BLaER1 treated with 17β-estradiol and CSF1 and Interleukin-3, amounts not matched to agents 10 nM and 100 nM (cell line): Measurements from ENCODE around the gene PPM1E.
"Not testable (repeated sequence)": the region's sequence is repeated elsewhere in the genome, so short reads cannot be mapped to it uniquely, and the experiment has no call there.

Experiments
- H3K27ac ChIP-seq, 11 experiments: shearing (Covaris generic); formaldehyde crosslinking; 2 replicates each; pipeline ENCODE4 v1.8.1; 2022
- H3K27me3 ChIP-seq, 11 experiments: shearing (Covaris generic); formaldehyde crosslinking; 2 replicates each; pipeline ENCODE4 v1.8.1; 2022
- H3K36me3 ChIP-seq, 11 experiments: shearing (Covaris generic); formaldehyde crosslinking; 2 replicates each; pipeline ENCODE4 v1.8.1; 2022
- H3K4me1 ChIP-seq, 10 experiments: shearing (Covaris generic); formaldehyde crosslinking; 2 replicates each; pipeline ENCODE4 v1.8.1; 2022
- H3K4me2 ChIP-seq, 11 experiments: shearing (Covaris generic); formaldehyde crosslinking; 2 replicates each; pipeline ENCODE4 v1.8.1; 2022
- H3K4me3 ChIP-seq, 10 experiments: shearing (Covaris generic); formaldehyde crosslinking; 2 replicates each; pipeline ENCODE4 v1.8.1; 2022
- H3K9ac ChIP-seq, 11 experiments: shearing (Covaris generic); formaldehyde crosslinking; 2 replicates each; pipeline ENCODE4 v1.8.1; 2022
- H3K9me3 ChIP-seq, 11 experiments: shearing (Covaris generic); formaldehyde crosslinking; replicated peaks in 1 of 11; 2 replicates each; pipeline ENCODE4 v1.8.1; 2022
- H4K20me1 ChIP-seq, 11 experiments: shearing (Covaris generic); formaldehyde crosslinking; 2 replicates each; pipeline ENCODE4 v1.8.1; 2022
- Cebpa-rat ChIP-seq, 11 experiments: shearing (Covaris generic); IDR thresholded peaks; 2 replicates each; pipeline ENCODE4 v1.8.1; 2022

The PPM1E gene

DNA sequence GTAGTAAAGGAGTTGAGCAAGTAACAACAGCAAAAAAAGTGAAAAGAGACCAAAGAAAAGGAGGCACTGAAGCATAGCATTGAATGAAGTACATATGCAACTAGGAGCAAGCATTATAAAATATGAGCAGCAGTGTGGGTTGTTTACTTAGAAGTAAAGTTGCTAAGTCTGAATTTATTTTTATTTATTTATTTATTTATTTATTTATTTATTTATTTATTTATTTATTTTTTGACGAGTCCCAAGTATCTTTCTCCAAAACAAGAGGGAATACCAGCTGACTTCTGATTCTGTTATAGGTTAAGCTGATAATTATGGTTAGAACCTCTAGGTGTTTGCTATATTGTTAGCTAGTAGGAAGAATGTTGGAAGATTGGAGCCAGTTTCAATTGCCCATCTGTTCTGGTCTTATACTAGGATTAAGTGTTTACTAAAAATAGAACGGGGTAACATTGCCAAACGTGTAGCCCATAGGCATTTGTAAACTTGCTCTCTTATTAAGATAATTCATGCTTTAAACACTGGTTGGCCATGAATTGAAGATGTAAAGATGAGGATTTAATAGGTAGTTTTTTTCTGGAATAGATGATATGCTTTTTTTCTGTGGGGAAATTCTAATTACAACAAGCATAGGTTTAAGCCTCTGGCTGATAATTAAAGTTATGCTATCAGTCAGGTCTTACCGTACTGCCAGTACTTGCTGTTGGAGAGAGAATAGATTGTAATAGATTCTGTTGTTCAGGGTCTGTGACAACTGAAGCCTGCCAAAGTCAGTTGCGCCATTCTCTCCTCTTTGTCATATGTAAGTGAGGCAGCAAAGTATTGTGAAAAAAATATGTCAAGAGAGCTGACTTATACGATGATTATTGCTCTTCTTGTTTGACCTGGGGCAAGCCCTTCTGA lies 66.7 kb downstream of the PPM1E start:
- Histone ChIP-seq H3K4me3 (no peak overlapping the region), H3K4me2 (no peak overlapping the region), H3K4me1 (no peaks in the 10 kb centered on the region), H3K36me3 (no peaks in the 10 kb centered on the region), H3K27ac (no peak overlapping the region), H3K9me3 (no peaks in the 10 kb centered on the region), H4K20me1 (no peaks in the 10 kb centered on the region), H3K27me3 (no peaks in the 10 kb centered on the region), H3K9ac (no peak overlapping the region)
- no peak for TF ChIP-seq Cebpa-rat (IDR thresholded peaks at IDR 0.05)

DNA sequence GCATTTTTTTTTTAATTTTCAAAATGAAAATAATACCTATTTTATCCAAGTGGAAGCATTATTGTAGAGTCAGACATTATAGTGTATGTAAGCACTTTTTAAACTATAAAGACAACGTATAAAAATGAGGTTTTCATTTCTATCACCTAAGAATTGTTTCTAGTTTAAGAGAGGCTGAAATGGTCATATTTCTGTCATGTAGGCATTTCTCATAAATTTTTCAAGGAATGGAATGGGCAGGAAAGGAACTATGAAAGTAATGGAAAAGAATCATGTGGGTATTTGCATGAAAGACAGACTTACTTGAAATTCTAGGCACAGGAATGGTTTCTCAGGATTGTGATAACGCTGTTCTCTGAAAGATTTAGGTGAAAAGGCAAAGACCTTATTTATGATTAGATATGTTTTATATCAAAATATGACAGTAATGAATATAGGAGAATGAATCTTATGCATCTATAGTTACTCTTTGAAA lies 67.4 kb downstream of the PPM1E start:
- H3K27me3 ChIP-seq = no peaks in the 10 kb centered on the region
- TF ChIP-seq Cebpa-rat (IDR thresholded peaks at IDR 0.05) = no peak
- H3K4me3 ChIP-seq = no peak overlapping the region
- H3K9ac ChIP-seq = no peak overlapping the region
- no peaks in the 10 kb centered on the region for H3K36me3 ChIP-seq
- no peaks in the 10 kb centered on the region for H3K4me1 ChIP-seq
- no peaks in the 10 kb centered on the region for H3K9me3 ChIP-seq
- H3K27ac ChIP-seq = no peak overlapping the region
- no peaks in the 10 kb centered on the region for H4K20me1 ChIP-seq
- H3K4me2 ChIP-seq = no peak overlapping the region

DNA sequence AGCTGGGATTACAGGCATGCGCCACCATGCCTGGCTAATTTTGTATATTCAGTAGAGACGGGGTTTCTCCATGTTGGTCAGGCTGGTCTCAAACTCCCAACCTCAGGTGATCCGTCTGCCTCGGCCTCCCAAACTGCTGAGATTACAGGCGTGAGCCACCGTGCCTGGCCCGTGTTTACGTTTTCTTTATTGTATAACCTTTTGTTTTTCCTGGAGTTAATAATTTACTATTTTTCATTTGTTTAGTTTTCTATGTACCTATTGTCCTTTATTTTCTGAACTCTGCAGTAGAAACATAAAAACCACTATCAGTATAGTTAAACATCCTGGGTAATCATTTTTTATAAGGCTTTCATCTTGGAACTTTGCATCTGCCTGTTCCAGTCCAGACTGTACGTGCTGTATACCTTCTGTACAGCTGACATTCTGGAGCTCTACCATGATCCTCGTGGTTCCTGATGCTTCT lies 73.6 kb downstream of the PPM1E start:
- TF ChIP-seq Cebpa-rat (IDR thresholded peaks at IDR 0.05) = no peak
- H3K27me3 ChIP-seq = no peaks in the 10 kb centered on the region
- no peaks in the 10 kb centered on the region for H4K20me1 ChIP-seq
- H3K4me3 ChIP-seq = no peak overlapping the region
- H3K9me3 ChIP-seq = peaks cover 6 to 35% (median 18%) of the 10 kb centered on the region in 11 experiments; a peak in 17 of 22 replicates
- H3K4me2 ChIP-seq = no peak overlapping the region
- no peaks in the 10 kb centered on the region for H3K36me3 ChIP-seq
- no peak overlapping the region for H3K9ac ChIP-seq
- no peaks in the 10 kb centered on the region for H3K4me1 ChIP-seq
- no peak overlapping the region for H3K27ac ChIP-seq

DNA sequence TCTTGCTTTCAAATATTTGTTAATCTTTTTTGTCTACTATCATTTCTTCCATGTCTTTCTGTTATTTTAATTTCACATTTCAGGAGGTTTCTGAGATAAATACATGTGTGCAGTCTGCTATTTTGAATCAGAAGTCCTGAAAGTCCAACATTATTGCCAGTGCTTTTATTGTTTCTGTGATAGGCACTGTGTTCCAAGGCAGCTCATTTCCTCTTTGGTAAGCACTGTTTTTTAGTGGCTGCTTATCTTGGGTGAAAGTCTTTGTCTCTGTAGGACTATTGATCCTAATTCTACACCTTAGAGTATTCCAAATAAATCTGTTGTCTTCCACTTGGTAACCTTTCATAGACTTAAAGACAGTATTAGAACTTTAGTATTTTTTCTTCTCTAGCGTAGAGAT lies 76.1 kb downstream of the PPM1E start:
- no peaks in the 10 kb centered on the region for H3K27me3 ChIP-seq
- H4K20me1 ChIP-seq = no peaks in the 10 kb centered on the region
- peaks cover 6 to 35% (median 19%) of the 10 kb centered on the region in 11 experiments; a peak in 17 of 22 replicates for H3K9me3 ChIP-seq
- no peaks in the 10 kb centered on the region for H3K4me1 ChIP-seq
- no peak overlapping the region for H3K4me3 ChIP-seq
- no peak overlapping the region for H3K4me2 ChIP-seq
- H3K9ac ChIP-seq = no peak overlapping the region
- no peaks in the 10 kb centered on the region for H3K36me3 ChIP-seq
- no peak for TF ChIP-seq Cebpa-rat (IDR thresholded peaks at IDR 0.05)
- H3K27ac ChIP-seq = no peak overlapping the region

DNA sequence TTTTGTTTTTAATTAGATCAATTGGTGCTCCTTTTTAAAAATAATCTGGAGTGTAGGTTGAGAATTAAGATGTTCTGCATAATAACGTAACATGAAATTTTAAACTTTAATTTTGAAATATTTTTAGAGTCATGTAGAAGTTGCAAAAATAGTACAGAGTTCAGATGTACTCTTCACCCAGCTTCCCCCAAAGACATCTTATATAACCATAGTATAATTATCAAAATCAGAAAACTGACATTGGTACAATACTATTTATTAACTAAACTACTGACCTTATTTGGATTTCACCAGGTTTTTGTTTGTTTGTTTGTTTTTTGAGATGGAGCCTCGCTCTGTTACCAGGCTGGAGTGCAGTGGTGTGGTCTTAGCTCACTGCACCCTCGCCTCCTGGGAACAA lies 76.9 kb downstream of the PPM1E start:
- peaks cover 6 to 35% (median 19%) of the 10 kb centered on the region in 11 experiments; a peak in 17 of 22 replicates for H3K9me3 ChIP-seq
- no peak overlapping the region for H3K4me2 ChIP-seq
- H3K27ac ChIP-seq = no peak overlapping the region
- H3K36me3 ChIP-seq = no peaks in the 10 kb centered on the region
- no peak overlapping the region for H3K4me3 ChIP-seq
- H3K4me1 ChIP-seq = no peaks in the 10 kb centered on the region
- TF ChIP-seq Cebpa-rat (IDR thresholded peaks at IDR 0.05) = no peak
- no peaks in the 10 kb centered on the region for H4K20me1 ChIP-seq
- H3K9ac ChIP-seq = no peak overlapping the region
- H3K27me3 ChIP-seq = no peaks in the 10 kb centered on the region

DNA sequence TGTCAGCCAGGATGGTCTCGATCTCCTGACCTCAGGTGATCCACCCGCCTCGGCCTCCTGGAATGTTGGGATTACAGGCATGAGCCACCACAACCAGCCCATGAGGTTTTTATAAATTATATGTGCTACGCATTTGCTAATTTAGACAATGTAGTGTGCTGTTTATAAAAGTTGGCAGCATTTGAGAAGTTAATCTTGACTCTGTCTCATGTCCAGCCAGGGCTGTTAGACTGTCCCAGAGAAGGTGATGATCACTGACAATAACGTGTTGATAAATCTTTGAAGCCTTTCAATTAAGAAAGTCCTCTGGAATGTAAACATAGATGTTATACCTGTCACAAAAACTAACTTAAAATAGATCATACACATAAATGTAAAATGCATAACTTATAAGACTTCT lies 82.0 kb downstream of the PPM1E start:
- no peak overlapping the region for H3K27ac ChIP-seq
- no peaks in the 10 kb centered on the region for H3K27me3 ChIP-seq
- no peaks in the 10 kb centered on the region for H3K36me3 ChIP-seq
- TF ChIP-seq Cebpa-rat (IDR thresholded peaks at IDR 0.05) = no peak
- peaks cover 4 to 13% (median 7%) of the 10 kb centered on the region in 11 experiments; a peak in 13 of 22 replicates for H3K9me3 ChIP-seq
- H3K9ac ChIP-seq = no peak overlapping the region
- H4K20me1 ChIP-seq = no peaks in the 10 kb centered on the region
- H3K4me1 ChIP-seq = no peaks in the 10 kb centered on the region
- no peak overlapping the region for H3K4me3 ChIP-seq
- no peak overlapping the region for H3K4me2 ChIP-seq

DNA sequence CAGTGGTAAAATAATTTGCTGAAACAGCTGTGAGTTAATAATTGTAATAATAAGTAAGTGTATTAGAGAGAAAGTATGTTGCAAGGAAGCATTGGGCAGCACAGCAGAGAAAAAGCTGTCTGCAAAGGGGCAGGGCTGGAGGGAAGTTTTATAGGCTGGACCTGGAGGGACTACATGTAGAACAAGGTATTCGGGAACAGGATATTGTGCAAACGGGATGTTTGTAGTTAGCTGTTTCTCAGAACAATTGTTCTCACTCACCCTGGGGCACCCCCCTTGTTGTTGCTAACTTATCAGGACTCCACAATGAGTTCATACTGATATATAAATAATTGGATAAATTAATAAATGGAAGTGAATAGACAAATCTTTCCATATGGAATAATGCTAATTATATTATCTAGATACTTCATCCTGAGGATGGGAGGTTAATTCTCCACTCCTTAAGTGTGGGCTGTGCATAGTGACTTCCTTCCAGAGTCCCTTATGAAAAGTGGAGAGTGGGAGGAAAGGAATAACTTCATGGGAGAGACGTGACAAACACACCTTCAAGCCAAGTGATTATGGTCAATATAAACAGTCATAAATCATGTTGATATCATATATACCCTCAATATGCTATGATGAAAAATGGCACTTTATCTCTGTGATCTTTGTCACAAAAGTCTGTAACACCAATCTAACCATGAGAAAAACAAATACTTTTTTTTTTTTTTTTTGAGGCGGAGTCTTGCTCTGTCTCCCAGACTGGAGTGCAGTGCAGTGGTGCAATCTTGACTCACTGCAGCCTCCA lies 85.4 kb downstream of the PPM1E start:
- no peak overlapping the region for H3K4me2 ChIP-seq
- no peak overlapping the region for H3K27ac ChIP-seq
- H3K9ac ChIP-seq = no peak overlapping the region
- H4K20me1 ChIP-seq = no peaks in the 10 kb centered on the region
- no peak for TF ChIP-seq Cebpa-rat (IDR thresholded peaks at IDR 0.05)
- H3K4me3 ChIP-seq = no peak overlapping the region
- H3K4me1 ChIP-seq = no peaks in the 10 kb centered on the region
- H3K27me3 ChIP-seq = no peaks in the 10 kb centered on the region
- peaks cover 0 to under 1% (median 0%) of the 10 kb centered on the region in 11 experiments; a peak in 2 of 22 replicates for H3K9me3 ChIP-seq
- no peaks in the 10 kb centered on the region for H3K36me3 ChIP-seq

DNA sequence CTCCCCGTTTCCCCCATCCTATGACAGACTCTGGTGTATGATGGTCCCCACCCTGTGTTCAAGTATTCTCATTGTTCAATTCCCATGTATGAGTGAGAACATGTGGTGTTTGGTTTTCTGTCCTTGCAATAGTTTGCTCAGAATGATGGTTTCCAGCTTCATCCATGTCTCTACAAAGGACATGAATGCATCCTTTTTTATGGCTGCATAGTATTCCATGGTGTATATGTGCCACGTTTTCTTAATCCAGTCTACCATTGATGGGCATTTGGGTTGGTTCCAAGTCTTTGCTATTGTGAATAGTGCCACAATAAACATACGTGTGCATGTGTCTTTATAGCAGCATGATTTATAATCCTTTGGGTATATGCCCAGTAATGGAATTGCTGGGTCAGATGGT lies 90.8 kb downstream of the PPM1E start:
- H3K27ac ChIP-seq, H3K9ac ChIP-seq, H3K4me1 ChIP-seq, H3K4me2 ChIP-seq, H3K4me3 ChIP-seq, H3K36me3 ChIP-seq, H3K27me3 ChIP-seq, H4K20me1 ChIP-seq: not testable (repeated sequence)
- peaks cover 0 to 12% (median 6%) of the 10 kb centered on the region in 11 experiments; a peak in 10 of 22 replicates for H3K9me3 ChIP-seq

DNA sequence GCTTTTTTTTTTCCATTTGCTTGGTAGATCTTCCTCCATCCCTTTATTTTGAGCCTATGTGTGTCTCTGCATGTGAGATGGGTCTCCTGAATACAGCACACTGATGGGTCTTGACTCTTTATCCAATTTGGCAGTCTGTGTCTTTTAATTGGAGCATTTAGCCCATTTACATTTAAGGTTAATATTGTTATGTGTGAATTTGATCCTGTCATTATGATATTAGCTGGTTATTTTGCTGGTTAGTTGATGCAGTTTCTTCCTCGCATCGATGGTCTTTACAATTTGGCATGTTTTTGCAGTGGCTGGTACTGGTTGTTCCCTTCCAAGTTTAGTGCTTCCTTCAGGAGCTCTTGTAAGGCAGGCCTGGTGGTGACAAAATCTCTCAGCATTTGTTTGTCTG lies 94.5 kb downstream of the PPM1E start:
- H3K27ac ChIP-seq, H4K20me1 ChIP-seq, H3K36me3 ChIP-seq, H3K4me3 ChIP-seq, H3K27me3 ChIP-seq, H3K9ac ChIP-seq, H3K4me1 ChIP-seq, H3K4me2 ChIP-seq: not testable (repeated sequence)
- H3K9me3 ChIP-seq = peaks cover 0 to 25% (median 12%) of the 10 kb centered on the region in 11 experiments; a peak in 15 of 22 replicates
